Cardiac fibroblast (primary cell): ENCODE results near the gene STARD3.

Source experiments
- DNase-seq, 2 donors: peaks; one replicate each; pipeline versions ENCODE4 v3.0.0 to v3.0.0-alpha.2; 2010; ENCODE audit warnings: low read depth in 2 of 2
- H3K4me3 ChIP-seq, 2 donors: replicated peaks in 1 of 2; 1 replicate in 1 of 2; 2 replicates in 1 of 2; pipeline ENCODE4 v1.5.1; 2011; ENCODE audit warnings: low read depth in 2 of 2, low read length in 2 of 2, mild to moderate bottlenecking in 2 of 2, moderate library complexity in 1 of 2
- TF ChIP-seq, protein P1 (sequence below): IDR thresholded peaks from one replicate; pipeline ENCODE4 v1.5.1; 2011; ENCODE audit warnings: low read depth, mild to moderate bottlenecking, low read length, inconsistent platforms

STARD3 gene

DNA sequence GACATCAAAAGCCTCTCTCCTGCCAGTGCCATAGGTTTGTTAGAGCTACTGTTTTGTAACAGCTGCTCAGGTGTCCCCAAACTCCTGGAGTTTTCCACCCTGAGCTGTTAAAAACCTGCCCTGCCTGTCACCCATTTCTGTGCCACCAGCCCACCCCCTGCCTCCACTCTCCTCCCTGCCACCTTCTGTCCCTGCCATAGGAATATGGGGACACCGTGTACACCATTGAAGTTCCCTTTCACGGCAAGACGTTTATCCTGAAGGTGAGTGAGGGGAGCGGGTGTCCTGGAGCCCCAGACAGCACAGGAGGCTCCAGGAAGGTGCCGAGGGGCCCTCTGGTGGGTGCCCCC is 23.0 kb downstream of the STARD3 start:
- no peak for DNase-seq

DNA sequence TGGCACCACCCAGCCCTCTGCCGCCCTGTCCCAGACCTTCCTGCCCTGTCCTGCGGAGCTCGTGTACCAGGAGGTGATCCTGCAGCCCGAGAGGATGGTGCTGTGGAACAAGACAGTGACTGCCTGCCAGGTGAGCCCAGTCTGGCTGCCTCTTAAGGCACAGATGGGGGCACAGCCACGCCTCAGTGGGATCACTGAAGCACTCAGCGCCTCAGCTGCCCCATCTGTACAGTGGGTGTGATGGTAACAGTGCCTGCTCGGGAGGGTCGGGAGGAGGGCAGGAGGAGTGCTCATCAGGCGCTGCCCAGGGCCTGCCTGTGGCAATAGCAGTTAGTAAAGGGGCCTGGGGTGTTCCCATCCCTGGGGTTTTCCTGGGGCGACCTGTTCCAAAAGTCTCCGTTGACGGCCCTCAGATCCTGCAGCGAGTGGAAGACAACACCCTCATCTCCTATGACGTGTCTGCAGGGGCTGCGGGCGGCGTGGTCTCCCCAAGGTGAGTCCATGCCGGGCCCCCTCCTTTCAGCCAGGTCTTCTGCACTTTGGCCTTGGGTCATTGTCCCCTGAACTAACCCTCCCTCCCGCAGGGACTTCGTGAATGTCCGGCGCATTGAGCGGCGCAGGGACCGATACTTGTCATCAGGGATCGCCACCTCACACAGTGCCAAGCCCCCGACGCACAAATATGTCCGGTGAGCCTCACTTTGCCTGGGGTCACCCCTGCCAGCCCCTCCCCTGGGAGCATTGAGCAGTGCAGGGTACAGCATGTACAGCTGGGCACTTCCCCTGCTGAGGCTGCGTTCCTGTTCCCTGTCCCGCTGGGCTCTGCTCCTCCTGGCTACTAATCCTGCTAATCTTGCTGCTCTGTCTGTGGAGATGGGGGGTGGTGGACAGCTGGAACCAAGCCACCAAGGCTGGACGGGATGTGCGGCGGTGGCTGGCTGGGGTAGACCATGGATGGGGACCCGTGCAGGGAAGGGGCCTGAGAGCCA is 23.7 kb downstream of the STARD3 start:
- DNase-seq, result no peak
- TF ChIP-seq, protein P1, sequence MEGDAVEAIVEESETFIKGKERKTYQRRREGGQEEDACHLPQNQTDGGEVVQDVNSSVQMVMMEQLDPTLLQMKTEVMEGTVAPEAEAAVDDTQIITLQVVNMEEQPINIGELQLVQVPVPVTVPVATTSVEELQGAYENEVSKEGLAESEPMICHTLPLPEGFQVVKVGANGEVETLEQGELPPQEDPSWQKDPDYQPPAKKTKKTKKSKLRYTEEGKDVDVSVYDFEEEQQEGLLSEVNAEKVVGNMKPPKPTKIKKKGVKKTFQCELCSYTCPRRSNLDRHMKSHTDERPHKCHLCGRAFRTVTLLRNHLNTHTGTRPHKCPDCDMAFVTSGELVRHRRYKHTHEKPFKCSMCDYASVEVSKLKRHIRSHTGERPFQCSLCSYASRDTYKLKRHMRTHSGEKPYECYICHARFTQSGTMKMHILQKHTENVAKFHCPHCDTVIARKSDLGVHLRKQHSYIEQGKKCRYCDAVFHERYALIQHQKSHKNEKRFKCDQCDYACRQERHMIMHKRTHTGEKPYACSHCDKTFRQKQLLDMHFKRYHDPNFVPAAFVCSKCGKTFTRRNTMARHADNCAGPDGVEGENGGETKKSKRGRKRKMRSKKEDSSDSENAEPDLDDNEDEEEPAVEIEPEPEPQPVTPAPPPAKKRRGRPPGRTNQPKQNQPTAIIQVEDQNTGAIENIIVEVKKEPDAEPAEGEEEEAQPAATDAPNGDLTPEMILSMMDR, result no peak
- H3K4me3 ChIP-seq, result no peak overlapping the region

More for the DNA sequence above, 23.0 kb downstream of the STARD3 start:
- TF ChIP-seq, protein P1, result no peak
- H3K4me3 ChIP-seq, result no peak overlapping the region

DNA sequence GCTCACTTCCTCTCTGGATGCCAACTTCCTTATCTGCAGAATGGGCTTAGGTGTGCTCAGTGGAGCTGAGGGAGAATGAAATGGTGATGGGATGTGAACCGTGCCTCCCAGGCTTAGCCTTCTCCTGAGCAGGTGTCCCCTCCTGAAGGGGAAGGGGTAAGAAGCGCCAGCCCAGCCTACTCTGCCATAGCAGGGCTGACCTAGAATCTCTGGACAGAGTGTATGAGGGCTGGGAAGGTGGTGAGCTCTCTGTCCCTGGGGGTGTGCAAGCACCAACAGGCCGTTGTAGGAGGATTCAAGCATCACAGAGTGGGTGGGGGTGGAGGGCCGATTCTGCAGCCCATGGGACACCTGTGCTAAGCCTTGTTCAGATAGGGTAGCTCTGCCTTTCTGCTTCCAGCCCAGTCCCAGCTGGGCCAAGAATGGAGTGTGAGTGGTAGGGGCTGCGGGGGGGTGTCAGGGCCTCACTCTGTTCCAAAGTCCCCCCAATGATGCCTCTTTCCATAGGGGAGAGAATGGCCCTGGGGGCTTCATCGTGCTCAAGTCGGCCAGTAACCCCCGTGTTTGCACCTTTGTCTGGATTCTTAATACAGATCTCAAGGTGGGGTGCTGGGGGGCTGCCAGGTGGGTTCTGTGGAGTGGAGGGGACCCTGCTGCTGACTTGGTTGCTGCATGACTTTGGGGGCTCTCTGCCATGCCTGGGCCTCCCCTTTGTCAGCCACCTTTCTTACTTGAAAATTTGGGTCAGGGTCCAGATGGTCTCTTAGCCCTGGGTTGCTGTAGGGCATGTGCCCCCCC is 25.0 kb downstream of the STARD3 start:
- TF ChIP-seq, protein P1, result no peak
- DNase-seq, result no peak
- H3K4me3 ChIP-seq, result no peak overlapping the region

DNA sequence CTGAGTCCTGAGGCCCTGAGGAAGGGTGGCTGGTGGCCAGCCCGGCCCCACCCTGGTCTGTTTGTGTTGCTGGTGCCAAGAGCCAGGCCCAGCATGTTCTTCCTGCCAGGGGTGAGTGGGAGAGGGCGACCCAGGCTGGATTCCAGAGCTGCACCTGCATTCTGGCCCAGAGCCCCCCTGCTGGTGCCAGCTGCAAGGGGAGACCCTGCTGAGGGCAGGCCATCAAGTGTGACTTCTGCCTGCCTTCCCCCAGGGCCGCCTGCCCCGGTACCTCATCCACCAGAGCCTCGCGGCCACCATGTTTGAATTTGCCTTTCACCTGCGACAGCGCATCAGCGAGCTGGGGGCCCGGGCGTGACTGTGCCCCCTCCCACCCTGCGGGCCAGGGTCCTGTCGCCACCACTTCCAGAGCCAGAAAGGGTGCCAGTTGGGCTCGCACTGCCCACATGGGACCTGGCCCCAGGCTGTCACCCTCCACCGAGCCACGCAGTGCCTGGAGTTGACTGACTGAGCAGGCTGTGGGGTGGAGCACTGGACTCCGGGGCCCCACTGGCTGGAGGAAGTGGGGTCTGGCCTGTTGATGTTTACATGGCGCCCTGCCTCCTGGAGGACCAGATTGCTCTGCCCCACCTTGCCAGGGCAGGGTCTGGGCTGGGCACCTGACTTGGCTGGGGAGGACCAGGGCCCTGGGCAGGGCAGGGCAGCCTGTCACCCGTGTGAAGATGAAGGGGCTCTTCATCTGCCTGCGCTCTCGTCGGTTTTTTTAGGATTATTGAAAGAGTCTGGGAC is 25.8 kb downstream of the STARD3 start:
- TF ChIP-seq, protein P1, result no peak
- DNase-seq, result no peak
- H3K4me3 ChIP-seq, result no peak overlapping the region

DNA sequence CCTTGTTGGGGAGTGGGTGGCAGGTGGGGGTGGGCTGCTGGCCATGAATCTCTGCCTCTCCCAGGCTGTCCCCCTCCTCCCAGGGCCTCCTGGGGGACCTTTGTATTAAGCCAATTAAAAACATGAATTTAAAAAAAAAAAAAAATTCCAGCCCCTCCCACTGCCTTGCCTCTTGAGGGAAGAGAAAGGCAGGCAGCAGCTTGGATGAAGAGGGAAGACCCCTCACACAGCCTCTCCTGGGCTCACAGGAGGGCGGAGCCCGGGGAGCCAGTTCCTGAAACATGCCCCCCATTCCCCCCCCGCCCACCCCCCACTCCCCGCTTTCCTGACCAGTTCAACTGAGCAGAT is 26.4 kb downstream of the STARD3 start:
- no peak for DNase-seq
- H3K4me3 ChIP-seq, result no peak overlapping the region
- TF ChIP-seq, protein P1, result no peak
